Transverse colon (tissue), 4 donors: ENCODE data around the gene SIPA1L3.

ENCODE experiments used
- EP300 ChIP-seq: sonication (generic); formaldehyde crosslinking; IDR thresholded peaks from one replicate; pipeline ENCODE4 v1.6.1; 2017; ENCODE audit warnings: antibody characterized with exemption, low read depth
- POLR2A ChIP-seq: fragments of 450-650 bp; IDR thresholded peaks from one replicate; pipeline ENCODE4 v1.6.1; 2016; ENCODE audit warnings: antibody characterized with exemption, mild to moderate bottlenecking, moderate library complexity
- POLR2AphosphoS5 ChIP-seq, 3 donors: sonication (generic); formaldehyde crosslinking; IDR thresholded peaks; one replicate each; pipeline ENCODE4 v1.6.1; 2016; ENCODE audit warnings: antibody characterized with exemption in 3 of 3
- TF ChIP-seq, protein P1 (sequence below), 5 experiments: fragments of 200-600 bp in 3 of 5; fragments of 450-650 bp in 2 of 5; sonication (generic) in 3 of 5; IDR thresholded peaks; 1 replicate in 2 of 5; 2 replicates in 3 of 5; pipeline ENCODE4 v1.5.1; 2016 to 2017; ENCODE audit warnings: antibody characterized with exemption in 5 of 5, inconsistent platforms in 3 of 5, mild to moderate bottlenecking in 2 of 5, moderate library complexity in 1 of 5

DNA sequence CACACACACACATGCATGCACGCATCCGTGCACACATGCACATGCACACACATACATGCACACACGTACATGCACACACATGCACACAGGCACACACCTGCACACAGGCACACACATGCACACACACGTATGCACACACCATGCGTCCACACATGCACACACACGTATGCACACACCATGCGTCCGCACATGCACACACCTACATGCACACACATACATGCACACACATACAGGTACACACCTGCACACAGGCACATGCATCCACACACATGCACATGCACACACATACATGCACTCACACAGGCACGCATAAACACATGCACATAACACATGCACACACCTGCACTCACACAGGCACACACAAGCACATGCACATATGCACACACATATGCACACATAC is 204.9 kb downstream of the SIPA1L3 start:
- TF ChIP-seq, protein P1, sequence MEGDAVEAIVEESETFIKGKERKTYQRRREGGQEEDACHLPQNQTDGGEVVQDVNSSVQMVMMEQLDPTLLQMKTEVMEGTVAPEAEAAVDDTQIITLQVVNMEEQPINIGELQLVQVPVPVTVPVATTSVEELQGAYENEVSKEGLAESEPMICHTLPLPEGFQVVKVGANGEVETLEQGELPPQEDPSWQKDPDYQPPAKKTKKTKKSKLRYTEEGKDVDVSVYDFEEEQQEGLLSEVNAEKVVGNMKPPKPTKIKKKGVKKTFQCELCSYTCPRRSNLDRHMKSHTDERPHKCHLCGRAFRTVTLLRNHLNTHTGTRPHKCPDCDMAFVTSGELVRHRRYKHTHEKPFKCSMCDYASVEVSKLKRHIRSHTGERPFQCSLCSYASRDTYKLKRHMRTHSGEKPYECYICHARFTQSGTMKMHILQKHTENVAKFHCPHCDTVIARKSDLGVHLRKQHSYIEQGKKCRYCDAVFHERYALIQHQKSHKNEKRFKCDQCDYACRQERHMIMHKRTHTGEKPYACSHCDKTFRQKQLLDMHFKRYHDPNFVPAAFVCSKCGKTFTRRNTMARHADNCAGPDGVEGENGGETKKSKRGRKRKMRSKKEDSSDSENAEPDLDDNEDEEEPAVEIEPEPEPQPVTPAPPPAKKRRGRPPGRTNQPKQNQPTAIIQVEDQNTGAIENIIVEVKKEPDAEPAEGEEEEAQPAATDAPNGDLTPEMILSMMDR (IDR thresholded peaks at IDR 0.05) = no peak
- no peak for TF ChIP-seq POLR2AphosphoS5 (IDR thresholded peaks at IDR 0.05)
- TF ChIP-seq EP300 = no peak
- no peak for TF ChIP-seq POLR2A
